Right hindlimb (tissue), 1 donor: Measurements from ENCODE around the gene SLC1A3.
A peak's percentile ranks its signal among the peaks of the same experiment; 100 is the strongest.
"Not testable (repeated sequence)": the region's sequence is repeated elsewhere in the genome, so short reads cannot be mapped to it uniquely, and the experiment has no call there.

Experiments used
- DNase-seq: peaks from one replicate; pipeline ENCODE4 v3.0.0-alpha.2; 2018

Gene SLC1A3

GRCh38 chr5:36631620-36632362, 25.4 kb downstream of the SLC1A3 start:
- no peak for DNase-seq

- no peak for DNase-seq
Observed at GRCh38 chr5:36632363-36632664, 25.9 kb downstream of the SLC1A3 start.

GRCh38 chr5:36635721-36636390, 29.4 kb downstream of the SLC1A3 start:
- no peak for DNase-seq

GRCh38 chr5:36637101-36637500, 30.7 kb downstream of the SLC1A3 start:
- no peak for DNase-seq

GRCh38 chr5:36637516-36637915, 31.1 kb downstream of the SLC1A3 start:
- no peak for DNase-seq

- no peak for DNase-seq
Observed at GRCh38 chr5:36638056-36638455, 31.6 kb downstream of the SLC1A3 start.

GRCh38 chr5:36640949-36641348, 34.5 kb downstream of the SLC1A3 start:
- DNase-seq = no peak

GRCh38 chr5:36641431-36641830, 35.0 kb downstream of the SLC1A3 start:
- DNase-seq = no peak

- DNase-seq = no peak
Observed at GRCh38 chr5:36642089-36642488, 35.7 kb downstream of the SLC1A3 start.

- no peak for DNase-seq
Observed at GRCh38 chr5:36643162-36643561, 36.8 kb downstream of the SLC1A3 start.

- DNase-seq = not testable (repeated sequence)
Observed at GRCh38 chr5:36643841-36644240, 37.4 kb downstream of the SLC1A3 start.

- DNase-seq = no peak
Observed at GRCh38 chr5:36644727-36645126, 38.3 kb downstream of the SLC1A3 start.

- DNase-seq = no peak
Observed at GRCh38 chr5:36646100-36646499, 39.7 kb downstream of the SLC1A3 start.

GRCh38 chr5:36646507-36647023, 40.2 kb downstream of the SLC1A3 start:
- no peak for DNase-seq

- no peak for DNase-seq
Observed at GRCh38 chr5:36647046-36647445, 40.6 kb downstream of the SLC1A3 start.

- no peak for DNase-seq
Observed at GRCh38 chr5:36648426-36648825, 42.0 kb downstream of the SLC1A3 start.

- DNase-seq = peak; percentile 37
Observed at GRCh38 chr5:36651761-36652685, 45.6 kb downstream of the SLC1A3 start.

- peak; percentile 55 for DNase-seq
Observed at GRCh38 chr5:36653044-36653705, 46.8 kb downstream of the SLC1A3 start.

- no peak for DNase-seq
Observed at GRCh38 chr5:36654564-36654963, 48.2 kb downstream of the SLC1A3 start.

- DNase-seq = no peak
Observed at GRCh38 chr5:36655161-36655560, 48.8 kb downstream of the SLC1A3 start.

- no peak for DNase-seq
Observed at GRCh38 chr5:36656556-36656955, 50.1 kb downstream of the SLC1A3 start.

GRCh38 chr5:36657563-36657995, 51.2 kb downstream of the SLC1A3 start:
- peak; percentile 87 for DNase-seq
